H9 (cell line): Measurements from ENCODE around the gene SEMA4A. TPM values are rescaled to one million over a fixed set of nuclear protein-coding genes. Genes with fewer than 3 reads are reported as not detected.

Experiments
- DNase-seq: peaks from one replicate; pipeline ENCODE4 v3.0.0-alpha.2; 2017
- H2AFZ ChIP-seq: one replicate; pipeline ENCODE4 v1.6.1; 2013; ENCODE audit warnings: mild to moderate bottlenecking, low read length, control low read depth, moderate library complexity
- H2AK5ac ChIP-seq: 2 replicates; pipeline ENCODE4 v1.6.1; 2013; ENCODE audit warnings: low read length, control low read depth, mixed read lengths; ENCODE audit not compliant: insufficient read length
- H2BK120ac ChIP-seq: one replicate; pipeline ENCODE4 v1.6.1; 2013; ENCODE audit warnings: low read depth, mild to moderate bottlenecking, low read length, control low read depth, inconsistent platforms; ENCODE audit not compliant: poor library complexity, severe bottlenecking
- H2BK12ac ChIP-seq: 2 replicates; pipeline ENCODE4 v1.6.1; 2013; ENCODE audit warnings: low read length, control low read depth, mixed read lengths, low read depth; ENCODE audit not compliant: insufficient read length
- H2BK15ac ChIP-seq: 2 replicates; pipeline ENCODE4 v1.6.1; 2013; ENCODE audit warnings: low read depth, low read length, control low read depth
- H2BK20ac ChIP-seq: one replicate; pipeline ENCODE4 v1.6.1; 2013; ENCODE audit warnings: low read depth, mild to moderate bottlenecking, low read length, control low read depth, inconsistent platforms; ENCODE audit not compliant: poor library complexity, severe bottlenecking
- H2BK5ac ChIP-seq: 2 replicates; pipeline ENCODE4 v1.6.1; 2013; ENCODE audit warnings: low read length, control low read depth, mixed read lengths; ENCODE audit not compliant: insufficient read length
- H3K14ac ChIP-seq: 2 replicates; pipeline ENCODE4 v1.6.1; 2013; ENCODE audit warnings: low read length, control low read depth; ENCODE audit not compliant: insufficient read depth
- H3K18ac ChIP-seq: 2 replicates; pipeline ENCODE4 v1.6.1; 2013; ENCODE audit warnings: low read depth, mild to moderate bottlenecking, mixed read lengths, low read length, control low read depth; ENCODE audit not compliant: insufficient read length
- H3K23ac ChIP-seq: 2 replicates; pipeline ENCODE4 v1.6.1; 2013; ENCODE audit warnings: low read length, control low read depth, mixed read lengths, low read depth; ENCODE audit not compliant: insufficient read length
- H3K23me2 ChIP-seq: 2 replicates; pipeline ENCODE4 v1.6.1; 2013; ENCODE audit warnings: low read depth, mild to moderate bottlenecking, mixed read lengths, low read length, control low read depth; ENCODE audit not compliant: insufficient read length, poor library complexity, severe bottlenecking
- H3K27ac ChIP-seq: 2 replicates; pipeline ENCODE4 v1.5.1; 2013; ENCODE audit warnings: low read length, control low read depth, mixed read lengths, low read depth; ENCODE audit not compliant: insufficient read length
- H3K27me3 ChIP-seq: 2 replicates; pipeline ENCODE4 v1.6.1; 2013; ENCODE audit warnings: low read length, control low read depth, inconsistent platforms; ENCODE audit not compliant: insufficient read depth
- H3K4ac ChIP-seq: 2 replicates; pipeline ENCODE4 v1.6.1; 2013; ENCODE audit warnings: low read depth, mild to moderate bottlenecking, control low read depth, inconsistent platforms, low read length, moderate library complexity
- H3K4me1 ChIP-seq: 2 replicates; pipeline ENCODE4 v1.6.1; 2013; ENCODE audit warnings: low read length, control low read depth, inconsistent platforms; ENCODE audit not compliant: insufficient read depth
- H3K4me2 ChIP-seq: 2 replicates; pipeline ENCODE4 v1.6.1; 2013; ENCODE audit warnings: low read length, control low read depth, mixed read lengths; ENCODE audit not compliant: insufficient read length, insufficient read depth
- H3K56ac ChIP-seq: 2 replicates; pipeline ENCODE4 v1.6.1; 2013; ENCODE audit warnings: low read depth, mild to moderate bottlenecking, mixed read lengths, low read length, control low read depth; ENCODE audit not compliant: insufficient read length
- H3K79me1 ChIP-seq: 2 replicates; pipeline ENCODE4 v1.6.1; 2013; ENCODE audit warnings: low read depth, mild to moderate bottlenecking, moderate library complexity, low read length, control low read depth, inconsistent platforms; ENCODE audit not compliant: insufficient read depth, poor library complexity, severe bottlenecking
- H3K79me2 ChIP-seq: 2 replicates; pipeline ENCODE4 v1.6.1; 2013; ENCODE audit warnings: low read length, control low read depth, inconsistent platforms; ENCODE audit not compliant: insufficient read depth
- H3K9ac ChIP-seq: 2 replicates; pipeline ENCODE4 v1.6.1; 2013; ENCODE audit warnings: low read length, control low read depth, mixed read lengths; ENCODE audit not compliant: insufficient read length; ENCODE audit errors: extremely low read depth
- H3K9me3 ChIP-seq: one replicate; pipeline ENCODE4 v1.6.1; 2013; ENCODE audit warnings: low read depth, low read length, inconsistent platforms; ENCODE audit not compliant: control insufficient read depth
- H3T11ph ChIP-seq: one replicate; pipeline ENCODE4 v1.6.1; 2013; ENCODE audit warnings: mild to moderate bottlenecking, low read length, control low read depth, inconsistent platforms
- H4K20me1 ChIP-seq: one replicate; pipeline ENCODE4 v1.6.1; 2013; ENCODE audit not compliant: control insufficient read depth, insufficient read length, insufficient read depth
- H4K5ac ChIP-seq: 2 replicates; pipeline ENCODE4 v1.6.1; 2013; ENCODE audit warnings: low read depth, mild to moderate bottlenecking, mixed read lengths, low read length, control low read depth; ENCODE audit not compliant: insufficient read length
- H4K8ac ChIP-seq: replicated peaks from 2 replicates; pipeline ENCODE4 v1.6.1; 2013; ENCODE audit warnings: low read length, control low read depth, mixed read lengths, low read depth; ENCODE audit not compliant: insufficient read length
- H4K91ac ChIP-seq: 2 replicates; pipeline ENCODE4 v1.6.1; 2013; ENCODE audit warnings: low read depth, mild to moderate bottlenecking, moderate library complexity, mixed read lengths, low read length, control low read depth; ENCODE audit not compliant: insufficient read length
- H3K27ac Mint-ChIP-seq, 3 experiments: 2 replicates in 2 of 3; 3 replicates in 1 of 3; pipeline ENCODE4 v1.8.0; 2020 to 2021; ENCODE audit warnings: mixed read lengths in 3 of 3, mild to moderate bottlenecking in 1 of 3, moderate library complexity in 1 of 3
- H3K27me3 Mint-ChIP-seq: 2 replicates; pipeline ENCODE4 v1.8.0; 2021; ENCODE audit warnings: low read depth, mild to moderate bottlenecking, moderate library complexity, mixed read lengths
- H3K36me3 Mint-ChIP-seq, 3 experiments: 2 replicates in 2 of 3; 3 replicates in 1 of 3; pipeline ENCODE4 v1.8.0; 2020 to 2021; ENCODE audit warnings: low read depth in 3 of 3, mixed read lengths in 3 of 3; ENCODE audit not compliant: insufficient read depth in 1 of 3
- H3K4me1 Mint-ChIP-seq, 2 experiments: 2 replicates each; pipeline ENCODE4 v1.8.0; 2020; ENCODE audit warnings: mixed read lengths in 2 of 2
- H3K4me3 Mint-ChIP-seq, 2 experiments: 2 replicates in 1 of 2; 3 replicates in 1 of 2; pipeline ENCODE4 v1.8.0; 2020 to 2021; ENCODE audit warnings: mild to moderate bottlenecking in 2 of 2, mixed read lengths in 2 of 2, moderate library complexity in 1 of 2
- H3K9me3 Mint-ChIP-seq, 2 experiments: 2 replicates in 1 of 2; 3 replicates in 1 of 2; pipeline ENCODE4 v1.8.0; 2020; ENCODE audit warnings: mild to moderate bottlenecking in 2 of 2, mixed read lengths in 2 of 2, moderate library complexity in 1 of 2
- CTCF ChIP-seq: fragments of 200-600 bp; sonication (generic); conservative IDR thresholded peaks from 3 replicates; pipeline ENCODE4 v1.8.0; 2021; ENCODE audit warnings: antibody characterized with exemption, mild to moderate bottlenecking
- WGBS: extraction: QIAGEN DNeasy Blood & Tissue Kit; methylation state at CpG from one replicate; pipeline ENCODE4 v1.1.7; 2013; ENCODE audit warnings: missing lambda C conversion rate, low lambda C conversion rate, mixed read lengths; ENCODE audit not compliant: insufficient read length; ENCODE audit errors: extremely low coverage; 5-methylcytosine and 5-hydroxymethylcytosine counted together
- total RNA-seq: library from RNA; stranded (reverse); gene quantifications from 2 replicates; pipeline ENCODE4 v1.2.1, GENCODE V29; 2021

Gene SEMA4A
- total RNA-seq, 1 experiment from 2014 or later: 11.1 TPM

DNA sequence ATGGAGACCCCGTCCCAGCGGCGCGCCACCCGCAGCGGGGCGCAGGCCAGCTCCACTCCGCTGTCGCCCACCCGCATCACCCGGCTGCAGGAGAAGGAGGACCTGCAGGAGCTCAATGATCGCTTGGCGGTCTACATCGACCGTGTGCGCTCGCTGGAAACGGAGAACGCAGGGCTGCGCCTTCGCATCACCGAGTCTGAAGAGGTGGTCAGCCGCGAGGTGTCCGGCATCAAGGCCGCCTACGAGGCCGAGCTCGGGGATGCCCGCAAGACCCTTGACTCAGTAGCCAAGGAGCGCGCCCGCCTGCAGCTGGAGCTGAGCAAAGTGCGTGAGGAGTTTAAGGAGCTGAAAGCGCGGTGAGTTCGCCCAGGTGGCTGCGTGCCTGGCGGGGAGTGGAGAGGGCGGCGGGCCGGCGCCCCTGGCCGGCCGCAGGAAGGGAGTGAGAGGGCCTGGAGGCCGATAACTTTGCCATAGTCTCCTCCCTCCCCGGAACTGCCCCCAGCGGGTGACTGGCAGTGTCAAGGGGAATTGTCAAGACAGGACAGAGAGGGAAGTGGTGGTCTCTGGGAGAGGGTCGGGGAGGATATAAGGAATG lies 38.4 kb upstream of the SEMA4A start:
- Histone ChIP-seq H2BK15ac (no peak overlapping the region), H3K79me2 (no peaks in the 10 kb centered on the region), H3K18ac (peak overlapping the region; percentile 36), H3K23ac (no peak overlapping the region), H4K20me1 (no peaks in the 10 kb centered on the region), H3K27me3 (no peaks in the 10 kb centered on the region), H3K27ac (no peak overlapping the region), H3K23me2 (peaks cover 13% of the 10 kb centered on the region), H2BK120ac (no peak overlapping the region), H3K4me1 (no peaks in the 10 kb centered on the region), H2AFZ (no peak overlapping the region), H2BK20ac (no peak overlapping the region), H3K14ac (peak overlapping the region; percentile 38), H4K91ac (no peak overlapping the region), H2AK5ac (no peak overlapping the region), H2BK12ac (no peak overlapping the region), H4K8ac (no peak overlapping the region), H3K56ac (no peak overlapping the region), H2BK5ac (no peak overlapping the region), H3T11ph (no peak overlapping the region), H4K5ac (no peak overlapping the region), H3K79me1 (no peaks in the 10 kb centered on the region), H3K4ac (no peak overlapping the region), H3K9me3 (no peaks in the 10 kb centered on the region), H3K4me2 (peak overlapping the region; percentile 95), H3K9ac (peak overlapping the region; percentile 53)
- Mint-ChIP-seq H3K27ac (peak overlapping the region in 1 of 3 experiments; percentile 85; a peak in 1 of 7 replicates), H3K27me3 (peaks cover 9% of the 10 kb centered on the region), H3K9me3 (no peaks in the 10 kb centered on the region; a peak in 1 of 5 replicates), H3K4me1 (peaks cover 36 to 49% of the 10 kb centered on the region in 2 experiments), H3K4me3 (peak overlapping the region; percentile 80 to 93), H3K36me3 (peaks cover 0 to 3% (median 0%) of the 10 kb centered on the region in 3 experiments; a peak in 3 of 7 replicates)
- peak; percentile 52 for DNase-seq
- WGBS: no CpG with 5 or more reads among the region's 49 CpGs
- TF ChIP-seq CTCF: no peak
